ENCODE data around the gene SLC22A23.

Gene SLC22A23

DNA sequence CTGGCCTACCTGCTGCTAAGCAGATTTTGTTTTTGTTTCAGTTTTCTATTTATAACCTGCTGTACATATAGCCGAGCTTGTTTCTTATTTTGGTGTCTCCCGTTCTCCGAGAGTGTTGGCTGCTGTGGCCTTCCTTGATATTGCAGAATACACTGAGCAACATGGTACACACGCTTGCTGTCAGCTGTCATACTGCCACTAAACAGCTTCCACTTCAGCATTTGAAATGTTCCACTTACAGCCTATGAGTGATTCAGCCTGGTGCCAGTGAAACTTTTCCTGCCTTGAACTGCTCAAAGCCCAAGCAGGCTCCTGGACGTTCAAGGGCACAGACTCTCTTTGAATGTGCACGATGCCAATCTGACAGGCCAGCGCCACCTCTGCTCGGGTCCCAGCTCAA lies 111.0 kb downstream of the SLC22A23 start:
- H3K36me3 ChIP-seq (ENCODE audit: control insufficient read depth, insufficient read depth, low read length) = no peaks in the 10 kb centered on the region
- no peaks in the 10 kb centered on the region for H3K27me3 ChIP-seq (ENCODE audit: control insufficient read depth, insufficient read depth, low read length)
- no peak overlapping the region for H3K9ac ChIP-seq (ENCODE audit: low read depth, low read length)
- H3K9me3 ChIP-seq (ENCODE audit: control insufficient read depth, insufficient read depth, low read length) = no peaks in the 10 kb centered on the region
- H3K4me3 ChIP-seq (ENCODE audit: low read depth, low read length) = no peak overlapping the region
- H3K4me1 ChIP-seq (ENCODE audit: control insufficient read depth, insufficient read depth, low read length) = peaks cover 25% of the 10 kb centered on the region

DNA sequence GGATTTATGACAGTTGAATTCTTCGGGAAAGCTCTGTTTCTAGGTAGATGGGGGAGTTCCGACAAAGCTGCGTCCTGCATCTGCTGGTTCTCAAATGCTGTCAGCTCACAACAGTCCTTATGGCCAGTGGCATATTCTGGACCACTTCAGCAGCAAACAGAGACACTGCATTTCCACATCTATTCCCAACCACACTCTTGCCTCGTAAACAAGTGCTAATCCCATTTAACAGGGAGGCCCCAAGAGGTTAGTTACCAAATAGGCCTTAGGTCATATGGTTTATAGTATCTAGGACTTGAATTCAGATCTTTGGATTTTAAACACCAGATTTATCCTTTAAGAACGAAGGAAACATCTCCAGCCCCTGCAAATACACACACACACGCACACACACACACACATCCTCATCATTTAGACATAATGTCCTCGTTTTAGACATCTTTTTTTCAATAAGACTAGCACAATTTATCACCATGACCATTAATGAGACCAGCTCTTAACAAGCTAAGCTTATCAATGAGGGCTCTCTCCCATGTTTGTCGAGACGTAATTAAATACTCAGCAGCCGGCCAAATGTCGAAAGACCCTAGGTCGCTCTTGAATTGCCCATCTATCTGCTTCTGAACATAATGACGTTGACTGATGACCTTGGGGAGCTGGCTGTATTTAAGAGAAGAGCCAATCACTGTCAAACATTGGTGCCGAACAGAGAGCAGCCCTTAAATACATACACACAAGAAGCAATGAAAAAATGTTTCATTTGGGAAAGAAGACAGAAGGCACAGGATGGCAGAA lies 113.6 kb downstream of the SLC22A23 start:
- H3K36me3 ChIP-seq (ENCODE audit: control insufficient read depth, insufficient read depth, low read length) = no peaks in the 10 kb centered on the region
- H3K27me3 ChIP-seq (ENCODE audit: control insufficient read depth, insufficient read depth, low read length) = no peaks in the 10 kb centered on the region
- H3K4me3 ChIP-seq (ENCODE audit: low read depth, low read length) = no peak overlapping the region
- no peak overlapping the region for H3K9ac ChIP-seq (ENCODE audit: low read depth, low read length)
- H3K9me3 ChIP-seq (ENCODE audit: control insufficient read depth, insufficient read depth, low read length) = no peaks in the 10 kb centered on the region
- peaks cover 43% of the 10 kb centered on the region for H3K4me1 ChIP-seq (ENCODE audit: control insufficient read depth, insufficient read depth, low read length)

DNA sequence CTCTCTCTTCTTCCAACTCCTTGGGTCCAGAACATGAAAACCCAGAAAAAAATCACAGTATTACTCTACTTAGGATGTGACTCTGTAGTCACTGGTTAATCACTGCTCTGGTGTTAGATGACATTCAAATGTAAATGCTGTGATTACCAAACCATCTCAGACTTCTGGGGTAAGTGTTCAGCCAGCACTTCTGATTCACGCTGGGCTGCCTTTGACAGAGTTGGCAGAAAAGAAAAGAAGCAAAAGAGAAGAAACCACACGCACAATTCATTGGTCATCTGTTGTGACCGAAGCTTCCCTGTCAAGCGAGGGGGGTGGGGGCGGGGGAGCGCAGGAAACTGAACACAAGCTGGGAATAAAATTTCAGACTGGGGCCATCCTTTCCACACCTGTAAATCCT lies 115.4 kb downstream of the SLC22A23 start:
- Histone ChIP-seq H3K4me3 (ENCODE audit: low read depth, low read length) (no peak overlapping the region), H3K4me1 (ENCODE audit: control insufficient read depth, insufficient read depth, low read length) (peaks cover 55% of the 10 kb centered on the region), H3K9me3 (ENCODE audit: control insufficient read depth, insufficient read depth, low read length) (no peaks in the 10 kb centered on the region)

DNA sequence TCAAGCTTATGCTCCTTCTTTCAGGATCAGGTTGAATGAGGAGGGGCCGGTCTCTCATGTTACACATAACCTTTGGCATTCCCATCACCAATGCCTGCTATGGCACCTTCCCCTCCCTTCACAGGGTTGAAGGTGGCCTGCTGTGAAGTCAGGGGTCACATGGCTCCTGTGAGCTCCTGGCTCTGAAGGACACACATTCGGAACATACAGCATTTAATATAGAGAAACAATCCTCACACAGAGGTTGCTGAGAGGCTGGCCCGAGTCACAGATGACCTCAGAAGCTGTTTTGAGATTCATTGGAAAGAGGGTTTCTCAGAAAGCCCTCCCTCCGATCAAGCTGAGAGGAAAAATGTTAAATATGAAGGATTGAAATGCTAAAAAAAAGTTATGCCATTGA lies 116.0 kb downstream of the SLC22A23 start:
- H3K9ac ChIP-seq (ENCODE audit: low read depth, low read length) = no peak overlapping the region
- no peak overlapping the region for H3K4me3 ChIP-seq (ENCODE audit: low read depth, low read length)
- H3K4me1 ChIP-seq (ENCODE audit: control insufficient read depth, insufficient read depth, low read length) = peaks cover 55% of the 10 kb centered on the region
- H3K36me3 ChIP-seq (ENCODE audit: control insufficient read depth, insufficient read depth, low read length) = no peaks in the 10 kb centered on the region
- H3K9me3 ChIP-seq (ENCODE audit: control insufficient read depth, insufficient read depth, low read length) = no peaks in the 10 kb centered on the region
- H3K27me3 ChIP-seq (ENCODE audit: control insufficient read depth, insufficient read depth, low read length) = no peaks in the 10 kb centered on the region

More for the DNA sequence above, 115.4 kb downstream of the SLC22A23 start:
- no peak overlapping the region for H3K9ac ChIP-seq (ENCODE audit: low read depth, low read length)
- no peaks in the 10 kb centered on the region for H3K27me3 ChIP-seq (ENCODE audit: control insufficient read depth, insufficient read depth, low read length)
- H3K36me3 ChIP-seq (ENCODE audit: control insufficient read depth, insufficient read depth, low read length) = no peaks in the 10 kb centered on the region

DNA sequence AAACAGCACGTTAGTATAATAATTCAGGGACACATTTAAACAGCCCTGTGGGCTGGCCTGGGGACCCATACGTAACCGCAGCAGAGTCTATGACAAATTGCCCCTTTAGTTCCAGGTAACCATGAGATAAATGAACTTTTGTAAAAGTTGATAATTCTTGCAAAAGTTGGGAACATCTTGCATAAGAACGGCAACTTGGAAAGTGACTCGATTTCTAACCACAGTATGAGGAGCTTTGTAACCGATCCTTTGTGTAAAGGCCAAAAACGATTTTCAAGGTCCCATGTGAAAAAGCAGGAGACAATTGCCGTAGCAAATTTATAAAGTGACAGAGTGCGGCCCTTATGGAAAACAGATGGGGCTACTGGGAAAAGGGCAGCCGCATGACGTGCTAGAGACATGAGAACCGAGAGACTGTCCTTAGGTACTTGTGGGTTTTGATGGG lies 116.5 kb downstream of the SLC22A23 start:
- peaks cover 55% of the 10 kb centered on the region for H3K4me1 ChIP-seq (ENCODE audit: control insufficient read depth, insufficient read depth, low read length)
- no peak overlapping the region for H3K9ac ChIP-seq (ENCODE audit: low read depth, low read length)
- H3K9me3 ChIP-seq (ENCODE audit: control insufficient read depth, insufficient read depth, low read length) = no peaks in the 10 kb centered on the region
- H3K27me3 ChIP-seq (ENCODE audit: control insufficient read depth, insufficient read depth, low read length) = no peaks in the 10 kb centered on the region
- H3K36me3 ChIP-seq (ENCODE audit: control insufficient read depth, insufficient read depth, low read length) = no peaks in the 10 kb centered on the region
- no peak overlapping the region for H3K4me3 ChIP-seq (ENCODE audit: low read depth, low read length)

DNA sequence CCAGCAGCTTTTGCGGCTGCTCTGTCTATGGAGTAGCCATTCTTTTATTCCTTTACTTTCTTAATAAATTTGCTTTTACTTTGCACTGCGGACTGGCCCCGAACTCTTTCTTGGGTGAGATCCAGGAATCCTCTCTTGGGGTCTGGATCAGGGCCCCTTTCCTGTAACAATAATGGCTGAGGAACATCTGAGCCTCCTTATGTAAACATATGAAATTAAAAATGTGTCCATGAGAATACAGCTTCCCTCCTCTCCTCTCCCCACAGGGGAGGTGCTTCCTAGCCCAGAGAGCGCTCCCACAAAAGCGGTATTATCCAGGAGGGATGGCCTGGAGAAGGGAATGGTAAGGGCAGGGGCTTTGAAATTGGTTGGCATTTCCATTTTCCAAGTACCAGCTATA lies 117.0 kb downstream of the SLC22A23 start:
- Histone ChIP-seq H3K4me1 (ENCODE audit: control insufficient read depth, insufficient read depth, low read length) (peaks cover 55% of the 10 kb centered on the region), H3K4me3 (ENCODE audit: low read depth, low read length) (no peak overlapping the region), H3K36me3 (ENCODE audit: control insufficient read depth, insufficient read depth, low read length) (no peaks in the 10 kb centered on the region), H3K9ac (ENCODE audit: low read depth, low read length) (no peak overlapping the region), H3K9me3 (ENCODE audit: control insufficient read depth, insufficient read depth, low read length) (no peaks in the 10 kb centered on the region), H3K27me3 (ENCODE audit: control insufficient read depth, insufficient read depth, low read length) (no peaks in the 10 kb centered on the region)

DNA sequence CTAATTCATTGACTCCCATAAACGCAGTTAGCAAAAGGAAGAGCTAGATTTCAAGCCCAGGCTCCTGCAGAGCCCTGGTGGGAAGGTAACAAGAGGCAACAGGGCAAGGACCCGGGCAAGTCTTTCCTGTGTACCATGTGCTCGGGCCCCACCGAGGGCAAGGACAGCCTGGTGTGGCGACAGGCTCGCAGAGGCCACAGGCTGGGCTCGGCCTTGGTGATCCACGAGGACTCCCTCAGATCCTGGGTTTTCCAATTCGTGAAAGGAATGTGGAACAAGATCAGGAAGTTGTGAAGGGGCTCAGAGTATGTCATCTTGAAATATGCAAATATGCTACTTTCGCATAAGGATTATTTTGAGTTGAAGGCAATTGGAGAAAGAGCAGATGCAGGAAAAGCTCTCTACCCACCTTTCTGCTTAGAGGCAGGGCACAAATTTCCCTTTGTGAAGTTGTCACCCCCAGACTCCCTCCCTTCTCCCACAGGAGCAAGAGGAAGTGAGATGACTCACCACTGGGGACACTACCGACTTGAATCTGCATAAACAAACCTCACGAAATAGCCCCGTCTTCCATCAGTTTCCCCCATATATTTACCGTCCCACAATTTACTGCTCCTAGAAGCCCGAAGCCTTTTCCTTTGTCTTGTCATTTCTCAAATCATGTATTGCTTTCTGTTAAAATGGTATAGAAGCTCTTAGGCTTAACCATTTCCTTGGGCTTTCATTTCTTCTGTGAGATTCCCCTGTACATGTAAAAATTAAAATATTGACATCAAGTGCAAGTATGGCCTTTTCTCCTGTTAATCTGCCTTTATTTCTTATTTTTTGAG lies 119.1 kb downstream of the SLC22A23 start:
- H3K27me3 ChIP-seq (ENCODE audit: control insufficient read depth, insufficient read depth, low read length) = no peaks in the 10 kb centered on the region
- H3K9ac ChIP-seq (ENCODE audit: low read depth, low read length) = peak overlapping the region; percentile 47
- H3K9me3 ChIP-seq (ENCODE audit: control insufficient read depth, insufficient read depth, low read length) = no peaks in the 10 kb centered on the region
- H3K36me3 ChIP-seq (ENCODE audit: control insufficient read depth, insufficient read depth, low read length) = no peaks in the 10 kb centered on the region
- H3K4me3 ChIP-seq (ENCODE audit: low read depth, low read length) = no peak overlapping the region
- H3K4me1 ChIP-seq (ENCODE audit: control insufficient read depth, insufficient read depth, low read length) = peaks cover 53% of the 10 kb centered on the region

DNA sequence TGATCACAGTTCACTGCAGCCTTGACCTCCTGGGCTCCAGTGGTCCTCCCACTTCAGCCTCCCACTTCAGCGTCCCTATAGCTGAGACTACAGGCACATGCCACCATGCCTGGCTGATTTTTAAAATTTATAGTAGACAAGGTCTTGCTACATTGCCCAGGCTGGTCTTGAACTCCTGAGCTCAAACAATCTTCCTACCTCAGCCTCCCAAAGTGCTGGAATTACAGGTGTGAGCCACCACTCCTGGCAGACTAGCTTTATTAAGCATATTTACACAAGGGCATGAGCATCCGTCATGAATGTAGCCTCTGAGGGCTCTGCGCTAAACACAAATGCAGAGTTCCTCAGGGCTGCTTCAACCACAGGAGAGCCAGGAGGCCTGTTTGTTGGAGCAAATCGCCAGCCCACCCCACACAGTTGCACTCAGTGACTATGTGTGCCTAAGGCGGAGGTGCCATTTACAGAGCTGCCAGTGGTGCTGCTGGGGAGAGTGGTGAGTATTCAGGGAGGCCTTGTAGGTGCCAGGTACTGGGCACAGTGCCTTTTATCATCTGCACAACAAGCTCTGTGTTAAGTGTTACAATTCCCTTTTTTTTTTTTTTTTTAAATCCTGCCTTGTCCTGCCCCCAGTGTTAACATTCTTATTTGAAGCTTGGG lies 119.9 kb downstream of the SLC22A23 start:
- Histone ChIP-seq H3K27me3 (ENCODE audit: control insufficient read depth, insufficient read depth, low read length) (no peaks in the 10 kb centered on the region), H3K4me3 (ENCODE audit: low read depth, low read length) (no peak overlapping the region), H3K9ac (ENCODE audit: low read depth, low read length) (peak overlapping the region; percentile 47), H3K36me3 (ENCODE audit: control insufficient read depth, insufficient read depth, low read length) (no peaks in the 10 kb centered on the region), H3K4me1 (ENCODE audit: control insufficient read depth, insufficient read depth, low read length) (peaks cover 47% of the 10 kb centered on the region), H3K9me3 (ENCODE audit: control insufficient read depth, insufficient read depth, low read length) (no peaks in the 10 kb centered on the region)

DNA sequence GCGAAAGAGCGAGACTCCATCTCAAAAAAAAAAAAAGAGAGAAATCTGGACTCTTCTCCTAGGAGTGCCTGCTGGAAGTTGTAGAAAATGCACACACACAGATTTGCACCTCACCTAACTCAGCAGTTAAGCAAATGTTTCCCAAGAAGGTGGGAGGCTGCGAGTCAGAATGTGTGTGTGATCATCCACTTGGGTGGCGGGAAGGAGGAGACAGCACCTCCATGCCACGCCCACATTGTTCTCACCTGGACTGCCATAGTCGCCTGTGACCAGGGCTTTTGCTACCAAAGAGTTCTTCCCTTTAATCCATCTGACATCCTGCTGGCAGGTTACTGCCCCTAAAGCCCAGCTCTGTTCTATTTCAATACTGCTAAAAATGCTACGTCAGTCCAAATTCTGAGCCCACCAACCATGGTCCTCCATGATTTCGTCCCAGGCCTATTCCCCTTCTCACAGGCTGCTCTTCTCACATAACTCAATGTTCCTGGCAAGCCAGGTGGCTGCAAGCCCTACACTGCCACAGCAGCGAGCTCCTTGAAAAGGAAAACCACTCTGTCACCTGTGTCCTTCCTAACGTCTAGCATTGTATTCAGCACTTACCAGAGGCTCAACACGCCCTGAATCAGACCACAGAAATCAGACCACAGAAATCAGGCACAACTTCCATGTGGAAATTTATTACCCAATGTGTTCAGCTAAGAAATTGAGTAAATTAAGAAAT lies 120.6 kb downstream of the SLC22A23 start:
- H3K4me1 ChIP-seq (ENCODE audit: control insufficient read depth, insufficient read depth, low read length) = peaks cover 40% of the 10 kb centered on the region
- no peaks in the 10 kb centered on the region for H3K9me3 ChIP-seq (ENCODE audit: control insufficient read depth, insufficient read depth, low read length)
- H3K27me3 ChIP-seq (ENCODE audit: control insufficient read depth, insufficient read depth, low read length) = no peaks in the 10 kb centered on the region
- no peak overlapping the region for H3K9ac ChIP-seq (ENCODE audit: low read depth, low read length)
- H3K36me3 ChIP-seq (ENCODE audit: control insufficient read depth, insufficient read depth, low read length) = no peaks in the 10 kb centered on the region
- no peak overlapping the region for H3K4me3 ChIP-seq (ENCODE audit: low read depth, low read length)

DNA sequence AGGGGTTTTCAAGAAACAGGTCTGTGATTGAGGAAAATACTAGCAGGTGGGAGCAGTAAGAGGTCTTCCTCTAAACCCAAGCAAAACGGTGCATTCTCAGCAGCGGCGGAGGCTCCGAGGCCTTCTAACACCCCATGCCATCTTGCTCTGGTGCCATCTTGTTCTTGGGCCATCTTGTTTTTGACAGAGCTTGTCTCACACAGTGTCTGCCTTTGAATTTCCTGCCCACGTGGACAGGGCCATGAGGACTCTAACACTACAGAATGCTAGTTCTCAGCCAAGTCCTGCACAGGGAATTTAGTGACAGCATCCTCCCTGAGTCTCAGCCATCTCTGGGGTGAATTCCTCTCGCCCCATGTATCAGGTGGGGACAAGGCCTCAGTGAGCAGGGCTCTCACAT lies 121.7 kb downstream of the SLC22A23 start:
- H3K4me3 ChIP-seq (ENCODE audit: low read depth, low read length) = no peak overlapping the region
- H3K27me3 ChIP-seq (ENCODE audit: control insufficient read depth, insufficient read depth, low read length) = no peaks in the 10 kb centered on the region
- peaks cover 32% of the 10 kb centered on the region for H3K4me1 ChIP-seq (ENCODE audit: control insufficient read depth, insufficient read depth, low read length)
- H3K36me3 ChIP-seq (ENCODE audit: control insufficient read depth, insufficient read depth, low read length) = no peaks in the 10 kb centered on the region
- no peaks in the 10 kb centered on the region for H3K9me3 ChIP-seq (ENCODE audit: control insufficient read depth, insufficient read depth, low read length)
- H3K9ac ChIP-seq (ENCODE audit: low read depth, low read length) = no peak overlapping the region

DNA sequence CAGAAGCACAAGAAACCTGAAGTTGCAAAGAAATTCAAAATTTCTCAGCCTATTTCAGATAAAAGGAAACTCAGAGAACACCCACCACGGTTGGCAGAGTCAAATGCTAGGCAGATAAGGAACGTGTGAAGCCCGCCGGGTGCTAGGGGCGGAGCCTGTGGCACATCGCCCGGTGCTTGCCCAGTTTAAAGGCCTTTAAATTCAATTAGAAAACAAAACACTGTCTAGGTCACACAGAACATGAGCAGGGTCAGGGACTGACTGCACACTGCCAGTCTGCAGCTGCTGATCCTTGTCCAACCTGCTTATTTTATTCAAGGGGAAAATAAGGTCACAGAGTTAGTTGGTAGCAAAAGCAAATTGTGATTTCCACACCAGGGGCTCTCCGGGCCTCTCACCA lies 122.3 kb downstream of the SLC22A23 start:
- no peaks in the 10 kb centered on the region for H3K27me3 ChIP-seq (ENCODE audit: control insufficient read depth, insufficient read depth, low read length)
- no peaks in the 10 kb centered on the region for H3K36me3 ChIP-seq (ENCODE audit: control insufficient read depth, insufficient read depth, low read length)
- H3K4me1 ChIP-seq (ENCODE audit: control insufficient read depth, insufficient read depth, low read length) = peaks cover 27% of the 10 kb centered on the region
- no peak overlapping the region for H3K4me3 ChIP-seq (ENCODE audit: low read depth, low read length)
- H3K9me3 ChIP-seq (ENCODE audit: control insufficient read depth, insufficient read depth, low read length) = no peaks in the 10 kb centered on the region
- no peak overlapping the region for H3K9ac ChIP-seq (ENCODE audit: low read depth, low read length)
